Left lung (tissue), 10 donors: ENCODE results near the gene PPP1R36. TPM values are rescaled to one million over a fixed set of nuclear protein-coding genes. Genes with fewer than 3 reads are reported as not detected.
A peak's percentile ranks its signal among the peaks of the same experiment; 100 is the strongest.
"Not testable (repeated sequence)": the region's sequence is repeated elsewhere in the genome, so short reads cannot be mapped to it uniquely, and the experiment has no call there.

Experiments
- ATAC-seq: fragments of 200-7000 bp; cut with Tn5 transposase; one replicate; pipeline ENCODE4 v1.9.1; 2020; ENCODE audit warnings: moderate library complexity
- DNase-seq, 4 donors: peaks; one replicate each; pipeline ENCODE4 v3.0.0-alpha.2; 2013 to 2020
- H3K27ac ChIP-seq, 2 donors: fragments of 200-600 bp; sonication (generic) in 1 of 2; one replicate each; pipeline versions ENCODE4 v1.5.0 to v1.8.0; 2020 to 2021
- H3K27me3 ChIP-seq, 2 donors: fragments of 200-600 bp; sonication (generic) in 1 of 2; one replicate each; pipeline versions ENCODE4 v1.5.0 to v1.8.0; 2020 to 2021
- H3K36me3 ChIP-seq, 2 donors: fragments of 200-600 bp; sonication (generic) in 1 of 2; one replicate each; pipeline versions ENCODE4 v1.5.0 to v1.8.0; 2020 to 2021
- H3K4me1 ChIP-seq, 2 donors: fragments of 200-600 bp; one replicate each; pipeline ENCODE4 v1.8.0; 2021
- H3K4me3 ChIP-seq, 2 donors: fragments of 200-600 bp; sonication (generic) in 1 of 2; one replicate each; pipeline versions ENCODE4 v1.5.0 to v1.8.0; 2020 to 2021; ENCODE audit warnings: mild to moderate bottlenecking in 1 of 2
- H3K9me3 ChIP-seq, 2 donors: fragments of 200-600 bp; sonication (generic) in 1 of 2; one replicate each; pipeline versions ENCODE4 v1.5.0 to v1.8.0; 2020 to 2021
- CTCF ChIP-seq, 2 donors: fragments of 200-600 bp; sonication (generic) in 1 of 2; IDR thresholded peaks; one replicate each; pipeline versions ENCODE4 v1.5.0 to v1.8.0; 2021; ENCODE audit warnings: antibody characterized with exemption in 2 of 2
- intact Hi-C, 2 donors: fragments of 100-400 bp; cut with DNase I; formaldehyde crosslinking; loops; one replicate each; pipeline versions ENCODE4 v1.11.2 to v1.14.2; 2022
- polyA plus RNA-seq, 6 donors: library from polyadenylated mRNA; unstranded; fragments of 120-200 nt; gene quantifications; one replicate each; pipeline ENCODE4 v1.2.1, GENCODE V29; 2013; ENCODE audit not compliant: insufficient read length in 6 of 6
- total RNA-seq, 2 donors: library from RNA; stranded (reverse); fragmentation: NEBNext Ultra II Directional; extraction: Animal tissue kit (Norgen Biotek cat#: 25700); gene quantifications; one replicate each; pipeline ENCODE4 v1.2.1, GENCODE V29; 2021
- donor health status: DM: no; HTN: yes; CAD: no.
- donor health status: DM: no; HTN: no; CAD: no.

The PPP1R36 gene
- total and polyA plus RNA-seq, 8 donors, result 0.33 to 2.1 (median 0.74) TPM

GRCh38 chr14:64620910-64621309 is 71.1 kb downstream of the PPP1R36 start:
- DNase-seq, result no peak
- no peak for TF ChIP-seq CTCF (IDR thresholded peaks at IDR 0.05)
- Histone ChIP-seq H3K36me3 (no peaks in the 10 kb centered on the region), H3K4me1 (no peaks in the 10 kb centered on the region), H3K27ac (no peak overlapping the region), H3K9me3 (no peaks in the 10 kb centered on the region), H3K4me3 (no peak overlapping the region), H3K27me3 (no peaks in the 10 kb centered on the region)
- intact Hi-C loops, result no loop called here
- ATAC-seq, result no peak

GRCh38 chr14:64623554-64624165 is 73.9 kb downstream of the PPP1R36 start:
- no peak for TF ChIP-seq CTCF (IDR thresholded peaks at IDR 0.05)
- intact Hi-C loops, result no loop called here
- Histone ChIP-seq H3K36me3 (no peaks in the 10 kb centered on the region), H3K4me3 (no peak overlapping the region), H3K4me1 (no peaks in the 10 kb centered on the region), H3K27me3 (no peaks in the 10 kb centered on the region), H3K9me3 (no peaks in the 10 kb centered on the region), H3K27ac (no peak overlapping the region)
- DNase-seq (no peak), ATAC-seq (no peak)

GRCh38 chr14:64625386-64626232 is 75.8 kb downstream of the PPP1R36 start:
- Histone ChIP-seq H3K9me3 (no peaks in the 10 kb centered on the region), H3K4me1 (no peaks in the 10 kb centered on the region), H3K27me3 (no peaks in the 10 kb centered on the region), H3K4me3 (no peak overlapping the region), H3K27ac (no peak overlapping the region), H3K36me3 (no peaks in the 10 kb centered on the region)
- peak; percentile 79 for ATAC-seq
- intact Hi-C loops, result no loop called here
- no peak for DNase-seq
- TF ChIP-seq CTCF (IDR thresholded peaks at IDR 0.05), result no peak

- Histone ChIP-seq H3K4me1 (peaks cover 0 to 12% of the 10 kb centered on the region in 2 donors), H3K27me3 (no peaks in the 10 kb centered on the region), H3K9me3 (no peaks in the 10 kb centered on the region), H3K4me3 (no peak overlapping the region), H3K36me3 (no peaks in the 10 kb centered on the region), H3K27ac (no peak overlapping the region)
- ATAC-seq (peak; percentile 39), DNase-seq (no peak)
- intact Hi-C loops, result no loop called here
- no peak for TF ChIP-seq CTCF (IDR thresholded peaks at IDR 0.05)
Measured at GRCh38 chr14:64628940-64629408, 79.2 kb downstream of the PPP1R36 start.

GRCh38 chr14:64630778-64631177 is 81.0 kb downstream of the PPP1R36 start:
- no peak for ATAC-seq
- no peak for DNase-seq
- Histone ChIP-seq H3K4me3 (no peak overlapping the region), H3K27ac (no peak overlapping the region), H3K36me3 (no peaks in the 10 kb centered on the region), H3K27me3 (no peaks in the 10 kb centered on the region), H3K4me1 (peaks cover 0 to 12% of the 10 kb centered on the region in 2 donors), H3K9me3 (no peaks in the 10 kb centered on the region)
- TF ChIP-seq CTCF (IDR thresholded peaks at IDR 0.05), result no peak
- intact Hi-C loops, result loop anchor here in 1 of 2 donors (10.0 kb wide), 2 partner anchors 86 to 286 kb away; partner anchors contain the start of genes HSPA2 and PPP1R36

- H3K27ac ChIP-seq, H3K36me3 ChIP-seq, DNase-seq, ATAC-seq, H3K4me3 ChIP-seq, H3K27me3 ChIP-seq, H3K9me3 ChIP-seq: not testable (repeated sequence)
- intact Hi-C loops, result loop anchor here in 1 of 2 donors (10.0 kb wide), 2 partner anchors 86 to 286 kb away; partner anchors contain the start of genes HSPA2 and PPP1R36
- peaks cover 0 to 12% of the 10 kb centered on the region in 2 donors for H3K4me1 ChIP-seq
Measured at GRCh38 chr14:64631222-64631621, 81.5 kb downstream of the PPP1R36 start.
